PC-3 (cell line): Measurements from ENCODE around the gene PRSS12. TPM values are rescaled to one million over a fixed set of nuclear protein-coding genes. Genes with fewer than 3 reads are reported as not detected.

Experiments
- ATAC-seq: fragments of 200-7000 bp; cut with Tn5 transposase; 2 replicates; pipeline ENCODE4 v1.9.1; 2020; ENCODE audit warnings: mild to moderate bottlenecking, moderate library complexity
- BruUV-seq: library from RNA; stranded (reverse); fragments of 400-500 nt; replicated peaks from 2 replicates; lab custom pipeline; 2021; lab: Mats Ljungman, UMichigan
- CTCF ChIA-PET: fragments of 300-600 bp; sonication (Branson Sonifier 250); formaldehyde crosslinking; loops from one replicate; lab custom pipeline; 2022; ENCODE audit warnings: antibody characterized with exemption; lab: Charles Lee
- POLR2A ChIA-PET: fragments of 300-600 bp; sonication (Branson Sonifier 250); formaldehyde crosslinking; loops from one replicate; lab custom pipeline; 2022; ENCODE audit warnings: antibody characterized with exemption; ENCODE audit not compliant: unreplicated experiment; lab: Charles Lee
- DNase-seq: peaks from one replicate; pipeline ENCODE4 v3.0.0-alpha.2; 2015
- H2AFZ ChIP-seq: fragments of 300-600 bp; sonication (generic); 2 replicates; pipeline ENCODE4 v1.6.0; 2016; ENCODE audit warnings: antibody characterized with exemption, low read length
- H3F3A ChIP-seq: fragments of 300-600 bp; sonication (generic); one replicate; pipeline ENCODE4 v1.6.0; 2017; ENCODE audit warnings: antibody characterized with exemption, low read length, control low read depth, mild to moderate bottlenecking; ENCODE audit not compliant: unreplicated experiment
- H3K27ac ChIP-seq: fragments of 300-600 bp; sonication (generic); 2 replicates; pipeline ENCODE4 v1.5.1; 2016; ENCODE audit warnings: mild to moderate bottlenecking, low read length
- H3K27me3 ChIP-seq: fragments of 300-600 bp; sonication (generic); 2 replicates; pipeline ENCODE4 v1.6.1; 2016; ENCODE audit warnings: low read length, mixed read lengths
- H3K36me3 ChIP-seq: fragments of 300-600 bp; sonication (generic); 2 replicates; pipeline ENCODE4 v1.6.1; 2016; ENCODE audit warnings: low read depth, mixed run types, low read length, mixed read lengths
- H3K4me1 ChIP-seq: fragments of 300-600 bp; sonication (generic); 2 replicates; pipeline ENCODE4 v1.5.1; 2016; ENCODE audit warnings: low read length; ENCODE audit not compliant: insufficient read depth
- H3K4me2 ChIP-seq: fragments of 300-600 bp; sonication (generic); 2 replicates; pipeline ENCODE4 v1.6.0; 2016; ENCODE audit warnings: low read length
- H3K4me3 ChIP-seq: fragments of 300-600 bp; sonication (generic); 2 replicates; pipeline ENCODE4 v1.5.1; 2016; ENCODE audit warnings: mild to moderate bottlenecking, low read length, mixed read lengths
- H3K79me2 ChIP-seq: fragments of 300-600 bp; sonication (generic); 2 replicates; pipeline ENCODE4 v1.6.1; 2017; ENCODE audit warnings: low read length, mixed read lengths
- H3K9ac ChIP-seq: fragments of 300-600 bp; sonication (generic); 2 replicates; pipeline ENCODE4 v1.6.0; 2016; ENCODE audit warnings: mild to moderate bottlenecking, low read length
- H3K9me2 ChIP-seq: fragments of 300-600 bp; sonication (generic); replicated peaks from 2 replicates; pipeline ENCODE4 v1.6.1; 2016; ENCODE audit warnings: mixed run types, low read length, mixed read lengths
- H3K9me3 ChIP-seq: fragments of 300-600 bp; sonication (generic); 2 replicates; pipeline ENCODE4 v1.6.1; 2016; ENCODE audit warnings: low read length, mixed read lengths
- H4K20me1 ChIP-seq: fragments of 300-600 bp; sonication (generic); 2 replicates; pipeline ENCODE4 v1.6.1; 2016; ENCODE audit warnings: low read length, mixed read lengths
- CTCF ChIP-seq: fragments of 300-600 bp; sonication (generic); conservative IDR thresholded peaks from 2 replicates; pipeline ENCODE4 v1.5.1; 2017; ENCODE audit warnings: antibody characterized with exemption, low read depth, mild to moderate bottlenecking, low read length
- EZH2 ChIP-seq: fragments of 300-600 bp; sonication (generic); IDR thresholded peaks from one replicate; pipeline ENCODE4 v1.6.1; 2017; ENCODE audit warnings: antibody characterized with exemption, mild to moderate bottlenecking, low read length; ENCODE audit not compliant: unreplicated experiment
- EZH2phosphoT487 ChIP-seq: fragments of 300-600 bp; sonication (generic); IDR thresholded peaks from 2 replicates; pipeline ENCODE4 v1.6.1; 2018; ENCODE audit warnings: mild to moderate bottlenecking, antibody characterized with exemption, low read length, borderline replicate concordance
- intact Hi-C: fragments of 100-400 bp; cut with micrococcal nuclease; formaldehyde crosslinking; loops from 2 replicates; pipeline ENCODE4 v1.9.0; 2023
- total RNA-seq: library from RNA; depleted of rRNA; stranded (reverse); fragments of >200 nt; gene quantifications from 2 replicates; pipeline ENCODE4 v1.2.3, GENCODE V29; 2014

PRSS12 gene
- total RNA-seq, 1 experiment from 2014 or later: 1.5 TPM

DNA sequence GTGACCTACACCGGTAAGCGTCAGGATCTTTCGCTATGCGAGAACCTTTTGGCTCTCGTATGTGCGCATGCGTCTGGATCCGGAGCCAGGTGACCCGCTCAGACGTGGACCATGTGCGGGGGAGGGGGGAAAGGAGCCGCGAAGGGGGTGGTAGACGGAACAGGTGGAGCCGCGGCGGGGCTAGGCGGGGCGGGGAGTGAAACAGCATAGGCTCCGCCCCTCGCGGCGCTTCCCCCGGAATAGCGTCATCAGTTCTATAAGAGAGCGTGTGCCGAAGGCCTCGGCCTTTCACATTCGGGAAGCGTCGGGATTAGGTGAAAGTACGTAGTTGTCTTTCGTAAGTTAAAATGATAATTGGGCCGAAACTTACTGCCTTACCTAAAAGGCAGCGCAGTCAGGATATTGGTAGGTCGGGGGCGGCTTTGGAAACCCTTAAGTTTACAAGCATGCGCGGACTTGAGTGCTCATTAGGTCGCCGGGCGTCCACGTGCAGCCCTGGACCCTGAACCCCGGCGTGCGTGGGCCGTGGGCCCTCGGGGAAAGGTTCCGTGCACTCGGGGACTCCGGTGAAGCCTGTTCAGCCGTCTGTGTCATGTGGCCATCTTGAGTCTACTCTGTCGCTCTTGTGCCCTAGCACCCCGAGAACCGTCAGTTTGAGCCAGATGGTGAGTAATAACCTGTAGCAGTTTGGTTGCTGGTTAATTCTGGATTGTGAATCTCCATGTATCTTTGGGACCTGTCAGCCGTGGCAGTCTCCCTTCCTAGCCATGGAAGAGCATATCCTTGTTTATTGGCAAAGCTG is 74.1 kb downstream of the PRSS12 start:
- DNase-seq (peak; percentile 92), ATAC-seq (peak; percentile 85)
- Histone ChIP-seq H3K9me3 (no peaks in the 10 kb centered on the region), H3K36me3 (peaks cover 27% of the 10 kb centered on the region), H3K27ac (peak overlapping the region; percentile 77), H3K79me2 (peaks cover 21% of the 10 kb centered on the region), H3K4me1 (peaks cover 15% of the 10 kb centered on the region), H4K20me1 (peaks cover 31% of the 10 kb centered on the region), H3K9me2 (no peaks in the 10 kb centered on the region), H3F3A (peaks cover 24% of the 10 kb centered on the region), H3K9ac (peak overlapping the region; percentile 100), H3K4me3 (peak overlapping the region; percentile 100), H3K27me3 (no peaks in the 10 kb centered on the region), H3K4me2 (peak overlapping the region; percentile 96), H2AFZ (peak overlapping the region; percentile 84)
- ChIA-PET CTCF (no interaction called here), POLR2A (no interaction called here)
- no TSS peak for BruUV-seq
- intact Hi-C loops: loop anchor here (10.0 kb wide), 1 partner anchor 1144 kb away; no protein-coding TSS in a partner anchor
- TF ChIP-seq EZH2 (no peak), EZH2phosphoT487 (no peak), CTCF (no peak)

DNA sequence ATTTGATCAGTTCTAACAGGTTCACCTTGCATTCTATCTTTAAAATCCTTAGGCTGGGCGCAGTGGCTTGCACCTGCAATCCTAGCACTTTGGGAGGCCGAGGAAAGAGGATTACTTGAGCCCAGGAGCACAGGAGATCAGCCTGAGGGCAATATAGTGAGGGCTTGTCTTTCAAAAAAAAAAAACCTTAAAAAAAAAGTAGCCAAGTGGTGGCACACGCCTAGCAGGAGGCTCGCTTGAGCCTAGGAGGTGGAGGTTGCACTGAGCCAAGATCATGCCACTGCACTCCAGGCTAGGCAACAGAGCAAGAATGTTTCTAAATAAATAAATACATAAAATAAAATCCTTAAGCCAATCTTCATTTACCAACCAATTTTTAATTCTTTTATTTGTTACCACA is 75.6 kb downstream of the PRSS12 start:
- ATAC-seq (no peak), DNase-seq (no peak)
- H3F3A ChIP-seq: peaks cover 24% of the 10 kb centered on the region
- no peak overlapping the region for H3K27ac ChIP-seq
- H3K9me2 ChIP-seq: no peaks in the 10 kb centered on the region
- H3K36me3 ChIP-seq: peaks cover 27% of the 10 kb centered on the region
- H2AFZ ChIP-seq: no peak overlapping the region
- no peaks in the 10 kb centered on the region for H3K9me3 ChIP-seq
- H3K79me2 ChIP-seq: peaks cover 21% of the 10 kb centered on the region
- CTCF ChIA-PET: no interaction called here
- intact Hi-C loops: loop anchor here (10.0 kb wide), 1 partner anchor 1142 kb away; no protein-coding TSS in a partner anchor
- BruUV-seq: no TSS peak
- H3K27me3 ChIP-seq: no peaks in the 10 kb centered on the region
- H3K9ac ChIP-seq: no peak overlapping the region
- peaks cover 15% of the 10 kb centered on the region for H3K4me1 ChIP-seq
- TF ChIP-seq EZH2 (no peak), EZH2phosphoT487 (no peak), CTCF (no peak)
- H3K4me3 ChIP-seq: peak overlapping the region; percentile 100
- H3K4me2 ChIP-seq: peak overlapping the region; percentile 96
- POLR2A ChIA-PET: no interaction called here
- peaks cover 27% of the 10 kb centered on the region for H4K20me1 ChIP-seq

- Histone ChIP-seq H3K36me3 (peaks cover 24% of the 10 kb centered on the region), H3K79me2 (peaks cover 21% of the 10 kb centered on the region), H3K9ac (no peak overlapping the region), H4K20me1 (peaks cover 25% of the 10 kb centered on the region), H2AFZ (no peak overlapping the region), H3K4me2 (no peak overlapping the region), H3K4me1 (peaks cover 15% of the 10 kb centered on the region), H3K27ac (no peak overlapping the region), H3K9me2 (no peaks in the 10 kb centered on the region), H3K4me3 (no peak overlapping the region), H3K27me3 (no peaks in the 10 kb centered on the region), H3F3A (peaks cover 20% of the 10 kb centered on the region), H3K9me3 (no peaks in the 10 kb centered on the region)
- intact Hi-C loops: loop anchor here (10.0 kb wide), 1 partner anchor 1142 kb away; no protein-coding TSS in a partner anchor
- ChIA-PET CTCF (no interaction called here), POLR2A (no interaction called here)
- DNase-seq (no peak), ATAC-seq (no peak)
- TF ChIP-seq EZH2 (no peak), CTCF (no peak), EZH2phosphoT487 (no peak)
- BruUV-seq: no TSS peak
Observed at GRCh38 chr4:118276580-118276979, 76.2 kb downstream of the PRSS12 start.
